ENCODE measurements around the gene PTK6.
"Not testable (repeated sequence)": the region's sequence is repeated elsewhere in the genome, so short reads cannot be mapped to it uniquely, and the experiment has no call there.

Gene PTK6

GRCh38 chr20:63568986-63569949, 32.1 kb upstream of the PTK6 start:
- peak in 1 of 2 experiments; percentile 40 for DNase-seq

- DNase-seq: no peak
Measured at GRCh38 chr20:63568170-63568981, 31.2 kb upstream of the PTK6 start.

- DNase-seq: no peak
Measured at GRCh38 chr20:63567386-63568169, 30.4 kb upstream of the PTK6 start.

- DNase-seq: no peak
Measured at GRCh38 chr20:63567136-63567385, 29.9 kb upstream of the PTK6 start.

- DNase-seq: no peak
Measured at GRCh38 chr20:63566395-63567135, 29.4 kb upstream of the PTK6 start.

- no peak for DNase-seq
Measured at GRCh38 chr20:63565699-63566335, 28.6 kb upstream of the PTK6 start.

GRCh38 chr20:63565021-63565698, 28.0 kb upstream of the PTK6 start:
- no peak for DNase-seq

GRCh38 chr20:63564036-63564810, 27.0 kb upstream of the PTK6 start:
- DNase-seq: no peak

GRCh38 chr20:63563225-63563935, 26.2 kb upstream of the PTK6 start:
- no peak for DNase-seq

- no peak for DNase-seq
Measured at GRCh38 chr20:63562461-63563224, 25.5 kb upstream of the PTK6 start.

GRCh38 chr20:63561624-63562396, 24.6 kb upstream of the PTK6 start:
- DNase-seq: no peak

- no peak for DNase-seq
Measured at GRCh38 chr20:63560856-63561609, 23.9 kb upstream of the PTK6 start.

GRCh38 chr20:63560333-63560805, 23.2 kb upstream of the PTK6 start:
- no peak for DNase-seq

- DNase-seq: not testable (repeated sequence)
Measured at GRCh38 chr20:63559485-63560332, 22.5 kb upstream of the PTK6 start.

- DNase-seq: no peak
Measured at GRCh38 chr20:63558804-63559484, 21.8 kb upstream of the PTK6 start.

GRCh38 chr20:63557481-63557891, 20.3 kb upstream of the PTK6 start:
- DNase-seq: no peak
